CD4-positive, alpha-beta T cell treated with Interleukin-2 at 100 ng/mL for 4 hours (primary cell): ENCODE results near the gene ASIC2.

Experiments used
- DNase-seq: peaks from one replicate; pipeline ENCODE4 v3.0.0-alpha.2; 2020; ENCODE audit warnings: low spot score

ASIC2 gene

DNA sequence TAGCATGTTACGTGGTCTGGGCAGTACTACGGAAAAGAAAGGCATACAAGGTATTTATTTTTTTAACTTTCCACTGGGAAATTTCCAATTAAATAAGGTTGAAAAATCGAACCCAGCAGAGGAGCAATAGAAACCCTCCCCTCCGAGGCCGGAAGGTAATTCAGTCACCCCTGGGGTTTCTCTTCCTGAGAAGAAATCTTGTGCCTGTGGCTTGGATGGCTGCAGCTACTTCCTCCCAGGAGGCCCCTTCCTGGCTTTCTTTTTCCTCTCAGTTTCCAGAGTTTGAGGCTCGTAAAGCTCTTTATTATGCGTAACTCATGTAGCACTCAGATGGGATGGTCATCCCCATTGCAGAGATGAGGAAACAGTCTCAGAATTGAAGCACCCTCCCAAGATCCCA lies 140.3 kb downstream of the ASIC2 start:
- DNase-seq, result no peak

DNA sequence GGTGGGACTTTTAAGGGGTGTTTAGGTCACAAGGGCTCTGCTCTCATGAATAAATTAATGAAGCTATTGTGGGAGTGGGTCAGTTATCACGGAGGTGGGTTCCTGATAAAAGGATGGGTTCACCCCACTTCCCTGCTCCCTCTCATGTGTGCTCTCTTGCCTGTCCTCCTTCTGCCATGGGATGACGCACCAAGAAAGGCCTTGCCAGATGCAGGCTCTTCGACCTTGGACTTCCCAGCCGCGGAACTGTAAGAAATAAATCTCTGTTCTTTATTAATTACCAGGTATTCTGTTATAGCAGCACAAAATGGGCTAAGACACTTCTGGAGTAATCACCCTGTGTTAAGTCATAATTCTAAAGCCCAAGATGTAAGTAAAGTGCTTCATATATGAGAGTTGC lies 141.5 kb downstream of the ASIC2 start:
- no peak for DNase-seq

DNA sequence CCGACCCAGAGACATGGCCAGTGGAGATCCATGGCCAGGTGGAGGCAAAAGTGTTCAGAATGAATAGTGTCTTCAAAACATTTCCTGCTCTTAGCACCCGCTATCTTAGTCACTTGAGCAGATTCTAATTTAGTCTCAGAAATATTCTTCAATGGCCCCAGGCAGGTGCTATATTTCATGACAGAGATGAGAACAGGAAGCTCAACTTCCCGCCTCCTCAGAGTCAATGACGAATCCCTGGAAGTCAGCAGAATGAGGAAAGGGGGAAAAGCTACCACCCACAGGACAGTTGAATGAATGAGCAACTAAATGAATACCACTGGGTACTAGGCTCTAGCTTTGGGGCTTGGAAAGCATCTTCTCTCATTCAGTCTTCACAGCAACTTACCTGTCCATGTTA lies 147.2 kb downstream of the ASIC2 start:
- DNase-seq, result no peak

DNA sequence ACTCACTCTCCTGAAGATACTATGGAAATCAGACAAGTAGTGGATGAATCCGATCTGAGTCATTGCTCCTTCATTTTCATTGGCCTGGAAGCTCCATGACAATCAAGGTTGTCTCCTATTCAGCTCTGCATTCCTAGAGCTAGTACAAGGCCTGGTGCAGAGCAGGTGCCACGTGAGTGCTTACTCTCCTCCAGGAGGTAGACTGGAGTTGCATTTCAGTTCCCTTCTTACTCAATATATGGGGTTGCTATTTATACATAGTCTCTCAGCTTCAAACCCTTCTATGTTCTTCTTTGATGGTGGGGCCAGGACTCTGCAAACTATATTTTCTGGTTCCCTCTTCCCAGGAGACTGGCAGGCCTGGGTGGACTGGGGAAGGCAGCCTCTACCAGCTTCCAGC lies 148.3 kb downstream of the ASIC2 start:
- DNase-seq, result no peak

DNA sequence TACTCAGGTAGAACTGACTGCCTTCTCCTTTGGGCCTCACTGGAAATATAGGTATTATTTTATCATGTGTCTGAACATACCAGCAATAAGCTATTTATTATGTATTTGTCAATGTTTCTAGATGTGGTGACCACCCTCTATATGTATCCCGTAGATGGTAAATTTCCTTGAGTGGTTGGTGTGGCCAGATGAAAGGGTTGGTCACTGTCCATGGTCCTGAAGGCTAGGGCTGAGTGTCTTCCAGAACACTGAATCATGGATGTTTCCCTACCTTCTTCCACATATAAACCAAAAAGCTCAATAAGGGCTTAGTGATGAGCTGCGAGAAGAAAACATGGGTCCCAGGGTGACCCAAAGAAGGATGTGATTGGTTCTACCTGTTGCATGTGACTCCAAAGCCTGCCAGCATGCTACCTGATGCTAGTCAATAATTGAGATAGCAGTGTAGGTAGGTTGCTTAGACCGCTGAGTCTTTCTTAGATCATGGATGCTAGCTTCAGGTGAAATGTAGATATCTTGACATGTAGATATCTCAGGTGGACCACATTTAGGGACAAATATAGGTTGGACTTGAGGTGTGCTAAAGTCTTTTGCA lies 150.3 kb downstream of the ASIC2 start:
- DNase-seq, result no peak

DNA sequence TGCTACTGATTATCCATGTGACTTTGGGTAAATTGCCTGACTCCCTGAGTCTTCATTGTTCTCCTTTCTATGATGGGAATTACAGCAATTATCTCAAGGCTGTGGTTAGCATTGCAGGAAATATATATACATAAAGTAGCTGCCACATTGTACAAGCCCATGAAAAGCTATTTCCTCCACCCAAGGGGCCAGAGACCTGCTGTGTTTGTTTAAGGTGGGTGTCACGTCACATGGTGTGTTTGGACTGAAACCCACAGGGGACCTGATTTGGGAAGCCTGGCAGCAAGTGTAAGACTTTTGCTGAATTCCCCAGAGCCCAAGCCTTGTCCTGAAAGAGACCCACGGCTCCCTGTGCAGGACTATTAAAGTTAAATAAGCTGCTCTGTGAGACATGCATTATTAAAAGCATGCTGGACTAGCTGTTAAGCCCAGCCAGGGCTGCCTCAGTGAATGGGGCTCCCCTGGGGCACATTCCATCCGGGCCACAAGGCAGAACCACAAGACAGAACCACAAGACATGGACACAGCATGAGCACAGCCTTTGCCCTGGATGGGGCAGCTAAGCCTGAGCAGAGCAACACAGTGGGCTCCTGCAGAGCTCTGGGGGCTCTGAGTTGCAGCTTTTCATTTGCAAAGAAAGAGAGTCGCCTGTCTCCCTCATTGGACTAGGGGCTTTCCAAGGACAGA lies 152.5 kb downstream of the ASIC2 start:
- no peak for DNase-seq

DNA sequence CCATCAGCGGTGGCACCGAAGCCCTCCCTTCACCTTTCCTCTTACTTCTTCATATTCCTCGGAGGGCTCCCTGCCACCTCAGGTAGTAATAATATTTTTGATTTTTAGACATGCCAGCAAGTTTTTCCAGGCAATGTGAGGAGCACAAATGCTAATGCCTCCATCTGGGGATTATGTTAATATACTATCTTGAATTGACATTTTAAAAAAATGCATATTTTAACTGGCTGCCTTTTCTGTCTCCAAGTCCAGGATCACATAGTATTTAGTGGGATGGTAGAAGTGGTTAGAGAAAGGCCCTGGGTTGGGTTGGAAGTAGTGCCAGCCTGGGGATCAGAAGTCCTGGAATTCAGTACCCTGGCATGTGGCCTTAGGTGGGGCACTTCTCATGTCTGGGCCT lies 154.5 kb downstream of the ASIC2 start:
- no peak for DNase-seq

DNA sequence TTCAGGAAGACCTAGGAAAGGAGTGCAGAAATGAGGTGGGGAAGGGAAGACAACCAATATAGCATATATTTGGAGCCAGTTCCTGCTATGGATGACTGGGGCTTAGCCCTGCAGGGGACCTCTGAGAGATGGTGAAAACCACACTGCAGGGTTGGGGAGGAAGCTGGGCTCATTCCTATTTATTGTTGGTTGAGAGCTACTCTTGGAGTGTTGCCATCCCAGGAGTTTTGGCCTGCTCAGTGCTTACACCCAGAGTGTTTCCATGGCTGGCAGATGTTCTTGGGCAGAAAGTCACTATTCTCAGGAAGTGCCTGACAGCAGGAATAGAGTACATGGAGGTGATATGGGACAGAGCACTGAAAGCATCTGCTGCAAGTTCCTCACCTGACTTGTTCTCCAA lies 155.7 kb downstream of the ASIC2 start:
- DNase-seq, result no peak

DNA sequence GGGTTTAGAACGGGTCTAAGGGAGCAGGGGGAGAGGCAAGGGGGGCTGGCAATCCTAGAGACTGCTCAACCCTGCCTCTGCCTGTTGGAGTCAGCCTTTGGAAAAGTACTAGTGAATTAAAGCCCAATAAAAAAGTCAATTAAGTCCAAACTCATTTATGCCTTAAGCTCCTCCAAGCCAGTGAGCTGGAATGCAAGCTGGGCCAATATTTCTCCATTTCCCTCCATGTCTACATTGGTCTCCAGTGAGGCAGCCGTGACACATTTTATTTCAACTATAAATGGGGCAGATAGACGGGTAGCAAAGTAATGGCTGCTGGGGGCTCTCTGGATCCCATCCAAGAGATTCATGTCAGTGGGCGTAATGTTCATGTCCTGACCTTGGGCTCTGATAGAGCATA lies 157.4 kb downstream of the ASIC2 start:
- no peak for DNase-seq

DNA sequence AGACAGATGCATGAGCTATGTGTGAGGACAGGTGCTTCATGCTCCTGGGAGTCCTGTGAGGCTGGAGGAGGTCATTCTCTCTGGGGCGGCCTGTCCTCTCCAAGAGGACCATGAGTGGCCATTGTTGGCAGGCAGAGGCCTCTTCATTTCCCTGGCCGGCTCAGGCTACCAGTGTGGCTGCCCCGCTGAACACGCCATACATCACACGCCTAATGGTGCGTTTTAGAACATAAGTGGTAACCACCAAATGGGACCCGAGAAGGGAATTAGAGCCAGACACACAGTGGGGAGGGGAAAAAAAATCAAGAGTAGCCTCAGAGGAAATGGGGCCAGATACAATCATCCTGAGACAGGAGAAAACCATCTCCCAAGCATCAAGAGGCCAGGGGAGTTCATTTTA lies 161.5 kb downstream of the ASIC2 start:
- DNase-seq, result no peak

DNA sequence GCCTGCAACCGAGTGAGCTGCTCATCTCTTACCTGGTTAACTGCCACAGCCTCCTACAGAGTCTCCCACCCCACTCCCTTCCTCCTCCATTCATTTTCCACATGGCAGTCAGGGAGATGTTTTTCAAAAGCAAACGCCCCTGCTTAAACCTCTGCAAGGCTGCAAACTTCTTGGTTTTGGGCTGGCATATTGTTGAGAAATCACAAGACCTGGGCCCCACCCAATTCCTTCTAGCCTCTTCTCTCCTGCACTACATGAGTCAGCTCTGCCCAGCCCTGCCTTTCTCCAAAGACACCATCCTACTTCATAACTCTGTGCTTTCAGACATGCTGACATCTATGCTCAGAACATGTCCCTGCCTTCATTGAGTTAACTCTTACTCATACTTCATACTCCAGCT lies 165.4 kb downstream of the ASIC2 start:
- DNase-seq, result no peak

DNA sequence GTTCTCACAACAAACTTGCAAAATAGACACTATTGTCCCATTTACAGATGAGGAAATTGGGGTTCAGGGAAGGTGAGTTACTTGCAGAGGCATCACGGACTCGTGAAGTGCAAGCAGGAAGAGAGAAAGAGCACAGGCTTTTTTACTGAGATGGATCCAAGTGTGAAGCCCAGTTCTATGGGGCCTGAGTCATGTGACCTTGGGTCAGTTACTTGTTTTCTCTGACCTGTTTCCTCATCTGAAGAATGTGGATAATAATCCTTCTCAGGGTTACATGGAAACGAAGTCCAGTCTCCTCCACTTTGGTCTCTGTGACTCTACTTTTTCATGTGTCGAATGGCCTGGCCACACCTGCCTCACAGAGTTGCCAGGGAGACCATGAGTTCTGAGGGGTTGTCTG lies 167.0 kb downstream of the ASIC2 start:
- DNase-seq, result no peak

DNA sequence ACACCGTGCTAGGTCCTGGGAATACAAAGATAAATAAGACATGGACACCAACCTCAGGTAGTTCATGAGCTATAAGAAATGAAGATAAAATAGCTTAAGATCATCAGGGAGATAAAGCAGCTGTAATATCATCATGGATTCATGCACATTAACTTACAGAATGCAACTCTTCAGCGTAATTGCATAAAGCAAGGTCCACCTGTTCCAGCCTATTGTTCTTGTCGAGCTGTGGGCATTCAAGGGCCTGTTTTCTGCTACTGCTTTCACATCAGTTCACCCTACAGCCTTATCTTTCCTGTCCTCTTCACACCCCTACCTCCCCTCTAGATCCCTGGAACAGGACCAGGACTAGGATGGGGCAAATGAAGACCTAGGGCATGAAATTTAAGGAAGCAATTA lies 167.5 kb downstream of the ASIC2 start:
- DNase-seq, result no peak

DNA sequence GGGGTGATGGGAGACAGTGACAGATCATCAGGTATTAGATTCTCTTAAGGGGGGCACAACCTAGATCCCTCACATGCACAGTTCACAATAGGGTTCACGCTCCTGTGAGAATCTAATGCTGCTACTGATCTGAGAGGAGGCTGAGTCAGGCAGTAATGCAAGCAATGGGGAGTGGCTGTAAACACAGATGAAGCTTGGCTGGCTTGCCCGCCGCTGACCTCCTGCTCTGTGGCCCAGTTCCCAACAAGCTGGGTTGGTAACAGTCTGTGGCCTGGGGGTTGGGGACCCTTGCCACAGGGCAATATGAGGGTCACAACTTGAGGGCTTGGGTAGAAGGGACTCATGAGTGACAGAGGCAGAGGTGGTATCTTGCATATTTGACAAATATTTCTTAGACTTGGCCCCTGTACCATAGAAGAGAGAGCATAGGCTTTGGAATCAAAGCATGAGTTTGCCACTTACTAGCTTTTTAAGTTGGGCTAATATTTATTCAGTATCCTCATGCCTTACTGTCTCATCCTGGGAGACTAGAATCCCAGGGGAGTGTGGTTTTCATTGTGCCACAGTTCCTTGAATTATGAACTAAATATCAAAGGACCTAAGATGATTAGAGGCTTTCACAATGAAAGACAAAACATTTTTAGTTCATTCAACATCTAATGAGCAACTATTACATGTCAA lies 168.1 kb downstream of the ASIC2 start:
- DNase-seq, result no peak

DNA sequence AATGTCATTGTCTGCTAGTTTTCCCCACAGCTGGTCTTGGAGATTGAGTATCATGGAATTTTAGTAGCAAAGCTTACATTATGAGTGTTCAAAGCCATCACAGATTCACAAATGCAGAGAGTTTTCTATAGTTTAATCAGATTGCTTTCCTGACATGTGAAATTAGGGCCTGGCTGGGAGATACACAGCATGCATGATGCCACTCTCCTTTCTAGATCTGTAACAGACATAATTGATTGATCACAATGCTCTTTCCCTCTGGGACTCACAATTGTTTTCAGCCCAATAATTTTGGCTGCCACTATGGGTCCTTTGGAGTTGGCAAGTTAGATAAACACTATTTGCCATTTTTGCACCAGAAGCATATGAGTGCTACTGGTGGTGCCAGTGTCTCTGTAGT lies 168.9 kb downstream of the ASIC2 start:
- no peak for DNase-seq

DNA sequence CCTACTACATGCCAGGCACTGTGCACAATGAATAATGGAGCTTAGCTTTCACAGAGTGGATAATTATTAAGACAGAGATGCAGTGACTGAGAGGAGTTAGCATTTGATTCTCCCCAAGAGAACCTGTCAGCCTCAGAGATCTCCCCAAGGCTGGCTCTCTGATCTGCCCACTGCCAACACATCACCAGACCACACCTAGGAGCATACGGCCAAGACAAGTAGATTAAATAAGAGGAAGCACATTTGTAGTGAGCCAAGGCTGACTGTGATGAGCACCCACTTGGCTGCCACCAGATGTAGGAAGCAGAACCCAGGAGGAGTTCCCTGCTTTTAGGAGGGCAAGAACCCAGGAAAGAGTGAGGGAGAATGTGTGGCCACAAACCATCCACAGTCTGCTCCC lies 171.3 kb downstream of the ASIC2 start:
- DNase-seq, result no peak

DNA sequence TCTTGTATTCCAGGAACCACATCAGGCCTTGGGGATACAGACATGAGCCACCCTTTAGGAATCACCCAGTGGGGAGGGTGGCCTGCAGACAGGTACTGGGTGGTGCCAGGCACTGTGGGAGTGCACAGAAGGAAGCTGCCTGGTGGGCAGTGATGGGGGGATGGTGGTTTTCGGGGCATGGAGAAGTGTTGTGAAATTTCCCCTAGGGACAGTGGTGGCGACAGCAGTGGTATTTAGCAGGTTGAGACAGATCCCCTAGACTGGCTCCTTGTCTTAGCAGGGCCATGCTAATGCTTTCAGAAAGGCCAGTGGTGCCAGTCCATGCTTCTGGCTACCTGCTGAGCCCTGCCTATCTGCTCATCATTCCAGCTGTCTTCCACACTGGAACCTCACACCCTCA lies 171.8 kb downstream of the ASIC2 start:
- DNase-seq, result no peak

DNA sequence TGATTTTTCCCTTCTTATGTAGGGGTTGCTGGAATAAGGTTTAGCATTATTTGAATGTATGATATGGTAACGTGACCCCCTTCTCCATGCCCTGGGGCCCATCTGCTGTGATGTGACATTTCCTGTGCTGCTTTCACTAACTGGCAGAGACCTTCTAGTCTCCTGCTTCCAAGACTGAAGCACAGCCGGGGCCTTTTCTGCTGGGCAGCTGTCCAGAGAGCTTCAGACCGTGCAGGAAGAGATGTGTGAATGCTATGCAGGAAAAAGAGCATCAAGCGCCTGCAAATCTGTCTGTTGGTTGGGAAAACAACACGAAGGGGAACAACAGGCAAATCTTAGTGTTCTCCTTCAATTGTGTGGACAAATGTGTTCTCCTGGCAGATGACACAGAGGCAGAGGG lies 173.0 kb downstream of the ASIC2 start:
- DNase-seq, result no peak

DNA sequence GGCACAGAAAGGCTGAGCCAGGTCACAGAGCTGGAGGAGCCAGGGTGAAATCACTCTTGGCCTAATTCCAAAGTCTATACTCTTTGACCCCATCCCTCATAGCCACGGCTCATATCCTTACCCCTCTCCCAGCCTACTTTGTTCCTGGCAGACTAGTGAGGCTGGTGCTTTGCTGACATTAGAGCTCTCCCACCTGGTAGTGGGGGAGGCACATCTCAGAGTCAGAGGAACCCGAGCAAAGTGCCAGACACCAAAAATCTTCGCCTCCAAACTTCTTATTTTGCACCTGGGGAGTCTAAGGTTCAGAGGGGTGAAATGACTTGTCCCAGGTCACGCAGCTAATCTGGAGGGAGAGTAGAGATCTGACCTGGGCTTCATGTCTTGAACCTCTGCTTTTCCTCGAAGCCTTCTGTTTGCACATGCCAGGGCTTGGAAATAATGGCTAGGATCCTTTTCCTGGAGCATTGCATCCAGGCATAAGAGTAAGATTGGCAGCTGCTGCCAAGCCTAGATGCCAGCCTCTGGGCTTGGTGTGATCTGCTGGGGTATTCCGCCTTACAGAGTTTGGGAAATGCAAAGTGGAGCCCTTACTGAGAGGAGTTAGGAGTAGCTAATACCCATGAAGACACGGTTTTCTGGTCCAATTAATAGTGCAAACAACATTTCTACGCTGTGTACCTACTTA lies 174.6 kb downstream of the ASIC2 start:
- no peak for DNase-seq

DNA sequence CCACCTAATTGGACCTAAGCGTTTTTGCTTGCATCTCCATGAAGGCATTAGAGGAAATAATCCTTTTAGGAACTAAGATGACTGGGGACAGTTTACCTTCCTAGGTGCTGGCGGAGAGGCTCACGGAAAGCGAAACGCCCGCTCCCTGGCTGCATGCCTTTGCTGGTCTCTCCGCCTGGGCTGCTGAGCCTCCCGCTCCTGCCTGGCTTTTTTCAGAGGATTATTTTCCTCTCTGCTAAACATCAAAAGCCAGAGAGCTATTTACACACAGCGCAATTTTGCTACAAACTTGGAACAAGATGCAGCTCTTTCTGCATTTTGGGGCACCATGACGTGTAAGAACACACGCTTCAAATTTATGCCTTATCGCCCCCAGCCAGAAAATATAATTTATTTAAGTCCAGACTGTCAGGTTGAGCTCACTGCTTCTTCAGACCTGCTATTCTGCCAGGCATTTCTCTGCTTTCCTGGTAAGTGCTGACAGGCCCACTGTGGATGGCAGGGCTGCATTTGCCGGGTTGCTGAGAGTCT lies 177.0 kb downstream of the ASIC2 start:
- DNase-seq, result no peak

DNA sequence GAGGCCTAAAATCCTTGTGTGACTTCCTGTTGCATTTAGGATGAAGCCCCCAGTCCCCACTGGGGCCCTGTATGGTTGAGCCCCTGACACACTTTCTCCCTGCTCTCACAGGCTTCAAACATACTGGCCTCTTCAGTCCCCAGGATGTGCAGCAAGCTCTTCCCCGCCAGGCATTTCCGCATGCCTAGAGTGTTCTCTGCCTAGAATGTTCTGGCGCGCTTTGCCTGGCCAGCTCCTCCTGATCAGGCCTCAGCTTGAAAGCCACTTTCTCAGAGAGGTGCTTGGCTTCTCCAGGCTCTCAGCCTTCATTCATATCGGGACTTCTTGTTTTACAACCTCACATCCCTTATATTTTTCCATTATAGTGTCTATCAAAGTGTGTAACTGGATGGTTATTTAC lies 177.7 kb downstream of the ASIC2 start:
- DNase-seq, result no peak

DNA sequence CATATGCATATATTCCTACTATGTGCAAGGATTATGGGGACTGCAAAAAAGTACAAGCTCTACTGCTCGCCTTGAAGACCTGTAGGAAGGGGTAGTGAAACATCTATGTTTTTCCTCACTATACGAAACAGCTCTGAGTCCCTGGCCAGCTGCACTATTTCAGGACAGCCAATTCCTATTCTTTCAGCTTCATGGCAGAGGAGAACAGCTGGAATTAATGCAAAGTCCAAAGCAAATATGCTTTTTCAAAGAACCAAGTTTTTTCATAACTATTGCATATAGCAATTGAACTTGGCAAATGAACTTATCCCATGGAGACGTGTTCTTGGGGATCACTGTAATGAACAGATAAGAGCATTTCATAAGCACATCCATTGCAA lies 179.1 kb downstream of the ASIC2 start:
- no peak for DNase-seq
